Prostate gland (tissue), 2 donors: ENCODE data around the gene RASSF1.

Experiments
- CTCF ChIP-seq, 4 experiments: fragments of 200-600 bp in 2 of 4; fragments of 450-650 bp in 2 of 4; sonication (generic) in 2 of 4; IDR thresholded peaks; 1 replicate in 3 of 4; 2 replicates in 1 of 4; pipeline ENCODE4 v1.5.1; 2016 to 2019; ENCODE audit warnings: antibody characterized with exemption in 4 of 4, mild to moderate bottlenecking in 2 of 4, moderate library complexity in 2 of 4
- POLR2A ChIP-seq: fragments of 450-650 bp; IDR thresholded peaks from one replicate; pipeline ENCODE4 v1.6.1; 2016; ENCODE audit warnings: antibody characterized with exemption, mild to moderate bottlenecking
- POLR2AphosphoS5 ChIP-seq: sonication (generic); formaldehyde crosslinking; IDR thresholded peaks from one replicate; pipeline ENCODE4 v1.6.1; 2017; ENCODE audit warnings: antibody characterized with exemption

GRCh38 chr3:50388720-50389413, 48.2 kb upstream of the RASSF1 start:
- TF ChIP-seq POLR2AphosphoS5 = no peak
- no peak for TF ChIP-seq POLR2A
- no peak for TF ChIP-seq CTCF (IDR thresholded peaks at IDR 0.05)
